Measurements from ENCODE around the gene SRPRA. TPM values are rescaled to one million over a fixed set of nuclear protein-coding genes. Genes with fewer than 3 reads are reported as not detected.

Gene SRPRA
- total and polyA plus RNA-seq, 12 donors, result 61.5 to 194 (median 107) TPM

DNA sequence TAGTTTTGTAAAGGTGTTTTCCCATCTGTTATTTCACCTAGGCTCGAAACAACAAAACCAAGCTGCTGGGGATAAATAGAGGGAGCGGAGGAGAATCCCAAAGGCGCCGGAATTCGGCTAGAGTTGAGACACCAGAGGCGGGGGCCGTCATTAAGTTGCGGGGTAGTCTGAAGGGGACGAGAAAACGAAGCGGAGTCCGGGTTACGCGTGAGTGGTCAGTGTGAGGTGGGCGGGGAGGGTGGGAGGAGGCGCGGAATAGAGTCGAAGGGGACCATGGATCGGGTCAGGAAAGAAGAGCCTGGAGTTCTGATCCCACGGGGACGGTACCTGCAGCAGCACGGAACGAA lies 361 bp downstream of the SRPRA start:
- no peak for DNase-seq
- no peaks in the 10 kb centered on the region for H3K27me3 ChIP-seq
- intact Hi-C loops (cut with DNase I), result loop anchor here (5.0 to 10.0 kb wide), 2 partner anchors 54 to 56 kb away; partner anchors contain the start of genes FAM118B (in 2 of the 2) and RPUSD4 (in 2 of the 2)
- no peak for TF ChIP-seq POLR2A (IDR thresholded peaks at IDR 0.05)
- TF ChIP-seq, protein P1, sequence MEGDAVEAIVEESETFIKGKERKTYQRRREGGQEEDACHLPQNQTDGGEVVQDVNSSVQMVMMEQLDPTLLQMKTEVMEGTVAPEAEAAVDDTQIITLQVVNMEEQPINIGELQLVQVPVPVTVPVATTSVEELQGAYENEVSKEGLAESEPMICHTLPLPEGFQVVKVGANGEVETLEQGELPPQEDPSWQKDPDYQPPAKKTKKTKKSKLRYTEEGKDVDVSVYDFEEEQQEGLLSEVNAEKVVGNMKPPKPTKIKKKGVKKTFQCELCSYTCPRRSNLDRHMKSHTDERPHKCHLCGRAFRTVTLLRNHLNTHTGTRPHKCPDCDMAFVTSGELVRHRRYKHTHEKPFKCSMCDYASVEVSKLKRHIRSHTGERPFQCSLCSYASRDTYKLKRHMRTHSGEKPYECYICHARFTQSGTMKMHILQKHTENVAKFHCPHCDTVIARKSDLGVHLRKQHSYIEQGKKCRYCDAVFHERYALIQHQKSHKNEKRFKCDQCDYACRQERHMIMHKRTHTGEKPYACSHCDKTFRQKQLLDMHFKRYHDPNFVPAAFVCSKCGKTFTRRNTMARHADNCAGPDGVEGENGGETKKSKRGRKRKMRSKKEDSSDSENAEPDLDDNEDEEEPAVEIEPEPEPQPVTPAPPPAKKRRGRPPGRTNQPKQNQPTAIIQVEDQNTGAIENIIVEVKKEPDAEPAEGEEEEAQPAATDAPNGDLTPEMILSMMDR (IDR thresholded peaks at IDR 0.05), result no peak
- peaks cover 0 to 42% of the 10 kb centered on the region in 2 donors for H3K36me3 ChIP-seq (replicated peaks in 1 of 2)
- 0 to 1% (median 0%) methylated on average over 23 of the region's 23 CpGs for WGBS, 4 donors
- H3K27ac ChIP-seq, result peak overlapping the region in 4 of 5 donors; percentile 71 to 97 (median 87)
- peak overlapping the region in 3 of 4 donors; percentile 35 to 94 (median 84) for H3K4me3 ChIP-seq
- H3K9me3 ChIP-seq (replicated peaks in 1 of 3), result no peaks in the 10 kb centered on the region
- peaks cover 13 to 21% of the 10 kb centered on the region in 2 donors for H3K4me1 ChIP-seq (replicated peaks in 1 of 2)

DNA sequence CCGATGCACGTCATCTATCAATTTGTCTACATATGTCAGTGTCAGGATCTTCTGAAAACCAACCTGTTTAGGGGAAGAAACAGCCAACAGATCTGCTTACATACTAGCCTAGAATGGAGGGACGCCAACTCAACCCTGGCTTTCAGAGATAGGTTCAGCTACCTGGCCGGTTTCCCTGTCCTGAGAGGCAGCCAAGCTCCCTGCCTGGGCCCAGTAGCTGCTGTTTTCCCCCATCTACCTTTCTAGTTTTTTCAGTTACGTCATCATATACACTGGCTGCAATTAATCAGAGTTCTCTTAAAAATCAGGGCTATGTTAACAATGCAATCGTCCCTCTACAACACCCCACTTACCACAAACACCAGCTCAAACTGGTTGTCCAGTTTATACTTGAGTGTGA lies 1.0 kb downstream of the SRPRA start:
- Histone ChIP-seq H3K36me3 (replicated peaks in 1 of 2) (peaks cover 0 to 48% of the 10 kb centered on the region in 2 donors), H3K27me3 (no peaks in the 10 kb centered on the region), H3K4me3 (peak overlapping the region in 3 of 4 donors; percentile 35 to 94 (median 84)), H3K27ac (peak overlapping the region in 4 of 5 donors; percentile 71 to 97 (median 87)), H3K4me1 (replicated peaks in 1 of 2) (peaks cover 13 to 21% of the 10 kb centered on the region in 2 donors), H3K9me3 (replicated peaks in 1 of 3) (no peaks in the 10 kb centered on the region)
- intact Hi-C loops (cut with DNase I), result loop anchor here (5.0 to 10.0 kb wide), 2 partner anchors 53 to 55 kb away; partner anchors contain the start of genes FAM118B (in 2 of the 2) and RPUSD4 (in 2 of the 2)
- TF ChIP-seq, protein P1 (IDR thresholded peaks at IDR 0.05), result no peak
- TF ChIP-seq POLR2A (IDR thresholded peaks at IDR 0.05), result no peak
- peak in 2 of 7 donors; percentile 36 to 39 for DNase-seq
- WGBS, 4 donors, result 51 to 57% (median 56%) methylated on average over 6 of the region's 6 CpGs

DNA sequence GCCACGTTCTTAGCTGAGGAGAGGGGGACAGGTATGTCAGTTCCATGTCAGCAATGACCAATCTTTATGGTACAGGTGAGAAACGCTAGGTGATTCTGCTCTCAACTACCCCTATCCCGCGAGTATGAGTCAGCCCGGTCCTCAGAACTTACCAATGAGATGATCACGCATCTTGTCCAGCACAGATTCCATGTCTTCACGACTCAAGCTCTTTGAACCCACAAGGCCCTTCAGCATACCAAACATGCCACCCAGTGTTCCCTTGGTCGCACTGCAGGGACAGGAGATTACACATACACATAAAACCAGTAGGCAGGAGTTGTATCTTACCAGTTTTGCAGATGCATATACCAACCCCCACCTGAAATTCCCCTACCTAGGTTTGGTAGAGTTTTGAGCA lies 2.9 kb downstream of the SRPRA start:
- 80 to 84% (median 82%) methylated on average over 8 of the region's 8 CpGs for WGBS, 4 donors
- intact Hi-C loops (cut with DNase I), result loop anchor here (5.0 to 10.0 kb wide), 2 partner anchors 51 to 54 kb away; partner anchors contain the start of genes FAM118B (in 2 of the 2) and RPUSD4 (in 2 of the 2)
- no peak for DNase-seq
- Histone ChIP-seq H3K36me3 (replicated peaks in 1 of 2) (peaks cover 0 to 59% of the 10 kb centered on the region in 2 donors), H3K27ac (no peak overlapping the region), H3K4me3 (no peak overlapping the region), H3K4me1 (replicated peaks in 1 of 2) (peaks cover 13 to 21% of the 10 kb centered on the region in 2 donors), H3K9me3 (replicated peaks in 1 of 3) (no peaks in the 10 kb centered on the region), H3K27me3 (no peaks in the 10 kb centered on the region)
- no peak for TF ChIP-seq POLR2A (IDR thresholded peaks at IDR 0.05)
- TF ChIP-seq, protein P1 (IDR thresholded peaks at IDR 0.05), result no peak

DNA sequence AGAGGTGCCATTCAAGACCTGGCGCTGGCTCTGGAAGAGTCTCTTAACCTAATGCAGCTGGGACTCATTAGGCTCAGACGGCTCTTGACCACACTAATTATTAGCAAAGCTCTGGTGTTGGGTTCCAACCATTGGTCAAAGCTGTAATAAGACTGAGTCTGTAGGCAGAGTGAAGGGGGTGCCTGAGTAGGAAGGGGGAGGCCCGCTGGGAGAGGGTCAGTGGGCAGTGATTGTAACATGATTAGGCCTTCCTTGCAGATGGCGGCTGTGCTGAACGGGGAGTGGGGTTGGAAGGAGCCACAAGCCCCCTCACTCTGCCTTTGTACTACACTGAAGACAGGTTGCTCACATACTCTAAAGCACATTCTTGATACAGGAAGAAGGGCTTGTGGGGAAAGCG lies 5.2 kb downstream of the SRPRA start:
- 86 to 93% (median 90%) methylated on average over 5 to 6 of the region's 6 CpGs for WGBS, 4 donors
- H3K4me3 ChIP-seq, result no peak overlapping the region
- no peaks in the 10 kb centered on the region for H3K27me3 ChIP-seq
- peaks cover 0 to 59% of the 10 kb centered on the region in 2 donors for H3K36me3 ChIP-seq (replicated peaks in 1 of 2)
- DNase-seq, result no peak
- intact Hi-C loops (cut with DNase I), result loop anchor here in 1 of 2 donors (10.0 kb wide), 1 partner anchor 49 kb away; the partner anchor contains the start of genes FAM118B and RPUSD4
- H3K27ac ChIP-seq, result no peak overlapping the region
- no peaks in the 10 kb centered on the region for H3K9me3 ChIP-seq (replicated peaks in 1 of 3)
- peaks cover 8 to 12% of the 10 kb centered on the region in 2 donors for H3K4me1 ChIP-seq (replicated peaks in 1 of 2)
- TF ChIP-seq, protein P1 (IDR thresholded peaks at IDR 0.05), result no peak
- no peak for TF ChIP-seq POLR2A (IDR thresholded peaks at IDR 0.05)

All from adrenal gland (tissue), 12 donors.